HG03575 (cell line): ENCODE results near the gene EFNA4.

Source experiments
- ATAC-seq: cut with Tn5 transposase; IDR thresholded peaks from one replicate; pipeline ENCODE4 v1.9.1; 2021; ENCODE audit not compliant: unreplicated experiment, insufficient number of reproducible peaks, low FRiP score; ENCODE audit errors: extremely low read depth

EFNA4 gene

GRCh38 chr1:155049651-155050559, 13.6 kb upstream of the EFNA4 start:
- no peak for ATAC-seq

- ATAC-seq = no peak
Observed at GRCh38 chr1:155050560-155051341, 12.8 kb upstream of the EFNA4 start, which contains the start of gene ADAM15. Gene ADAM15 (plus strand): TSS chr1:155051316. CDS start chr1:155051387, 71 bp downstream.

DNA sequence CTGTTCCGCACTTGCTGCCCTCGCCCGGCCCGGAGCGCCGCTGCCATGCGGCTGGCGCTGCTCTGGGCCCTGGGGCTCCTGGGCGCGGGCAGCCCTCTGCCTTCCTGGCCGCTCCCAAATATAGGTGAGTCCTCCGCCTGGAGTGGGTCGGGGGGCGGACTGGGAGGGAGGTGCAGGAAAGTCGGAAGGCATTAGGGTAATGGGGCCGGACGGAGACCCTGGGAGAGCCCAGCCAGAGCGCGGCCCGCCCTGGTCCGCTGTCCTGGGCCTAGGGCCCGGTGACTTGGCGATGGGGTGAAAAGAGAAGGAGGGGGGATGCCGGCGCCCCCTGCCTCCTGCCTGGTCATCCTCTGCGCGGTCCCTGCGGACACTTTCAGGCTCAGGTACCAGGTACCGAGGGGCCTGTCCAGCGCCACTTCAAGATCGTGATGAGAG, 12.2 kb upstream of the EFNA4 start:
- ATAC-seq = no peak

GRCh38 chr1:155051777-155052398, 11.7 kb upstream of the EFNA4 start:
- ATAC-seq = no peak

- ATAC-seq = no peak
Observed at GRCh38 chr1:155052439-155053395, 10.8 kb upstream of the EFNA4 start.

DNA sequence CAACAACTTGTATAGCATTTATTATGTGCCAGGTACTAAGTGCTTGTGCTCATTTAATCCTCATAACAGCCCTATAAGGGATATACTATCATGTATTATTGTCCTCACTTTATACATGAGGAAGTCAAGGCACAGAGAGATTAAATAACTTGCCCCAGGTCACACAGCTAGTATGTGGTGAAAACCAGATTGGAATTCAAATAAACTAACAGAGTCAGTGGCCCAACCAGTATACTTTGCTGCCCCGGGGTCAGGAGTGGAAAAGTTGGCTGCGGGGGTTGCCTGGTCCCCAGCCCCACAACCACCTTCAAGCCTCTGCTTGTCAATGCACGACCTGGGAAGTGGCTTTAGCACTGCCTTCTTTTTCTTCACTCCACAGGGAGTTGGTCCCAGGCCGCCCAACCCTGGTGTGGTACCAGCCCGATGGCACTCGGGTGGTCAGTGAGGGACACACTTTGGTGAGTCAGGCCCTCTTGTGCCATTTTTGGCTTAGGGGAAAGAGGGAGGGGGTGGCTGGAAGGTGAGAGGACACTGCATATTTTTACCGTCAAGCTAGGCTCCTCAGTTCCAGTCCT, 9.9 kb upstream of the EFNA4 start:
- no peak for ATAC-seq

DNA sequence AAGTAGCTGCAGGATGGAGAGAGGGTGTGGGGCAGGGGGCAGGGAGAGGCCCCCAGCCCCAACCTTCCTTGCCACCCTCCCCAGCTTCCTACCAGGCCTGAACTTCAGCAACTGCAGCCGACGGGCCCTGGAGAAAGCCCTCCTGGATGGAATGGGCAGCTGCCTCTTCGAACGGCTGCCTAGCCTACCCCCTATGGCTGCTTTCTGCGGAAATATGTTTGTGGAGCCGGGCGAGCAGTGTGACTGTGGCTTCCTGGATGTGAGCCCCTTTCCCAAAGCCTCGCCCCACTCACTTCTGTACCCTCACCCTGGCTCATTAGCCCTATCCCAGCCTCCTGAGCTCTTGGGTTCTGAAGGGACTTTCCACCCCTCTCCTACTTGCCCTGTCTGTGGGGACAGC, 6.4 kb upstream of the EFNA4 start:
- ATAC-seq = no peak

GRCh38 chr1:155057788-155058211, 5.7 kb upstream of the EFNA4 start:
- ATAC-seq = no peak

GRCh38 chr1:155060736-155061135, 2.8 kb upstream of the EFNA4 start:
- no peak for ATAC-seq

DNA sequence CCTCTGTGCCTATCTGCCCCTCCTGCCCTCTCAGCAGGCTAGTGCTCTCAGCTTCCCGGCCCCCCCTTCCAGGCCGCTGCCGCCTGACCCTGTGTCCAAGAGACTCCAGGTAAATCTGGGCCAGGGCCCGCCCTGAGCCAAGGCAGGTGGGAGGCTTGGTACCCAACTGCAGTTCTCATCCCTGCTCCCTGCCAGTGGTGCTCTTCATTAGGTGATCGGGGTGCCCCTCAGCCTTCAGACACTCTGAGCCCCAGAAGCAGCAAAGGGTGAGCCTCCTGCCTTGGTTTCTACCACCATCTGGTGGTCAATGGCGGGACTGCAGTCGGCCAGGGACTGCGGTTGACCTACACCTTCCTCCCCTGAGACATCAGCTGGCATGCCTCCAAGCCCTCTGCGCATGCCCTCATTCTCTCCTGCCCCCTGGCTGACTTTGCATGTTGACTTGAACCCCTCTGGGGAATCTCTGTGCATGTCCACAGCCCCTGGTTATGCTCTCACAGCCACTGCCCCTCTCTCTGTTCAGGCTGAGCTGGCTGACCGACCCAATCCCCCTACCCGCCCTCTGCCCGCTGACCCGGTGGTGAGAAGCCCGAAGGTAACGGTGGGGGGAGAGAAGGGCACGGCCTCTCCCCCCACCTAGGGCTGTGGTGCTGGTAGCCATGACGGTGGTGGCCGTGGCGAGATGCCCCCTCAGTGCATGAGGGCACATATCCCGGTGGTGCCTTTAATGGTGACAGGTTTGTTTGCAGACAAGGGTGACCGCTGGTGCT, 2.0 kb upstream of the EFNA4 start:
- no peak for ATAC-seq

DNA sequence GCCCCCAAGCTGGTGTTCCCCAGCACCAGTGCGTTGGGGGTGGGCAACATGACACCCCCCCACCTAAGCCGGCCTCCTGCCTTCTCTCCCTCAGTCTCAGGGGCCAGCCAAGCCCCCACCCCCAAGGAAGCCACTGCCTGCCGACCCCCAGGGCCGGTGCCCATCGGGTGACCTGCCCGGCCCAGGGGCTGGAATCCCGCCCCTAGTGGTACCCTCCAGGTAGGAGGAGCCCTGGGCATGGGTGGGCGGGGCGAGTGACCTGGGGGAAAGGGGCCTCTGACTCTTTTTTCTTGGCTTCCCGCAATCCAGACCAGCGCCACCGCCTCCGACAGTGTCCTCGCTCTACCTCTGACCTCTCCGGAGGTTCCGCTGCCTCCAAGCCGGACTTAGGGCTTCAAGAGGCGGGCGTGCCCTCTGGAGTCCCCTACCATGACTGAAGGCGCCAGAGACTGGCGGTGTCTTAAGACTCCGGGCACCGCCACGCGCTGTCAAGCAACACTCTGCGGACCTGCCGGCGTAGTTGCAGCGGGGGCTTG, 1.3 kb upstream of the EFNA4 start:
- ATAC-seq = no peak

DNA sequence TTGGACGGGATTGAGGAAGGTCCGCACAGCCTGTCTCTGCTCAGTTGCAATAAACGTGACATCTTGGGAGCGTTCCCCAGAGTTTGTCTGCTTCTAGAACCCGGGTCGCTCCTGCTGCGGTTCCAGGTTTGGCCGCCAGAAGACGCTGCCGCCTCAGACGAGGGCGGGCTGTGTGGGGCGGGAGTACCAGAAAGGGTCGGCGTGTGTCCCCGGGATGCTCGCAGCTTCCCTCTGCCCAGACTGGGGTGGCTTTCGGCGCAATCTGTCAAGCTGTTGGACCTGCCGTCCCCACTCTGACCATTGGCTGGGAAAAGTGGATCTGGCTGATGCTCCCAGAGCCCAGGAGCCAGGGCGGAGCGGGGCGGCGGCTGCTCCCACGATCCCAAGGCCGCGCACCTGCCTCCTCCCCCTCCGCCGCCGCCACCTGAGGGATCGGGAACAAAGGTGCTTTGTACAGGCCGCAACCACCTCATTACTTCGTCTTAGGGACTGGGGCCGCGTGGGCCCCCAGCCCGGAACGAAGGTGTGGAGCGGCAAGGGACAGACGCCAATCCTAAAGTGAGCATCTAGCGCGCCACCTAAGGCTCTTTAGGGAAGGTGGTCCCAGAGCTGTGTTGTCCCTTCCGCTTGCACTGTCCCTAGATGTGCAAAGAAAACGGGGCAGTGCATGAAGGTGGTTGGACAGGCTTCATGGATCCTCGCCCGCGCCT, 683 bp upstream of the EFNA4 start:
- no peak for ATAC-seq

DNA sequence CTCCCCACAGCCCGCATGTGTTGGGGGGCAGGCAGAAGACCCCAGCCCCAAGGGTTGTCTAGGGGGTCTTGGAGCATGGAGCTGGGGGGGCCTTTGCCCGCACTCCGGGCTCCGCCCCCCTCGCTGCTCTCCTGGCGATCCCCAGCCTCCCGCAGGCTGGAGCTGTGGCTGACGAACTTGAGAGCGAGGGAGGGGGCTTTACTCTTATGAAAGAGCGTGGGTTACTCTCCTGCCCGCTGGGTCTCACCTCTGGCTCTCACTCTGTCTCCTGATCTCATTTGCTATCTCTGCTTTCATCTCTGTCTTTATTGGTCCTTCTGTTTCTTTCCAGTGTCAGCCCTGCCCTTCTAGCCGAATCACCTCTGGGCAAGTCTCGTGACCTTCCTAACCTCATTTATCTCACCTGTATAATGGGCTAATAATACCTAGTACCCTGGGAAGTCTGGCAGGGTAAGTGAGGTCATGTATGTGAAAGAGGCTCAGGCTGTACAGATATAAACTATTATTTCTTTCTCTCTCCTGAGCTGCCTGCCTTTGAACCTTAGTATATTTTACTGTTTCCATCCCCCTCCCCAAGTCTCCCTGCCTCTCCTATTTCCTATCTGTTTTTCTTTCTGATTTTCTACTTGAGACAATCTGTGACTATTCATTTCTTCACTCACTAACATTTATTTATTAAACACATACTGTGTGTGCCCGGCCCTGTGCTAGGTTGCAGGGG, 731 bp downstream of the EFNA4 start:
- ATAC-seq = no peak

DNA sequence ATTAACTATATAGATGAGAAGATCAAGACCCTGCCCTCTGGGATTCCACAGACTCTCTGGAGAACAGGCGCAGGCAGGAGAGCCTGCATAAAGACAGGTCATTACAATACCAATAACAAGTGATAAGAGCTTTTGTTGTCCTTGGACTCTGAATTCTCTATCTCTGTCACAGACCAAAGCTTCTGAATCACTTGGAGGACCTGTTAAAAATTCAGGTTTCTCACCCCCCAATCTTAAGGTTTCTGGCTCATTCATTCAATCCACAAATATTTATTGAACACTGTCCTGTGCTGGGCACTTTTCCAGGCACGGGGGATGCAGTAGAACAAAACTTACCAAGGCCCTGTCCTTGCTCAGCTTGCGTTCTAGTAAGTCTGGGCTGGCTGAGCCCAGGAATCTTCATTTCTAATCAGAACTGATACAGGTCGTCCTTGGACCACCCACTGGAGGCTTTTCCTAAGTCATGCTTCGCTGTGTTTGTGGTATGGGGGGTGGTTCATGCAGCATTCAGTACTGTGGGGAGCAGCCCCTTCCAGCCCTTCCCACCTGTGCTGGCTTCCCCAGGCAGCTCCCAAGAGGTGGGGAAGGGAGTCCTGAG, 1.4 kb downstream of the EFNA4 start:
- ATAC-seq = no peak

- ATAC-seq = no peak
Observed at GRCh38 chr1:155066777-155067176, 3.2 kb downstream of the EFNA4 start.

- no peak for ATAC-seq
Observed at GRCh38 chr1:155068599-155068998, 5.1 kb downstream of the EFNA4 start.
